ENCODE measurements around the gene IFT80.

- TF ChIP-seq CREB1 (IDR thresholded peaks at IDR 0.05; ENCODE audit: low read depth) (no peak), REST (IDR thresholded peaks at IDR 0.05; ENCODE audit: low read depth) (no peak), TAF1 (IDR thresholded peaks at IDR 0.05; ENCODE audit: low read depth) (no peak), EP300 (IDR thresholded peaks at IDR 0.05; ENCODE audit: borderline replicate concordance) (no peak), YY1 (IDR thresholded peaks at IDR 0.05; ENCODE audit: low read depth) (no peak), TEAD4 (IDR thresholded peaks at IDR 0.05) (no peak), FOXM1 (IDR thresholded peaks at IDR 0.05; ENCODE audit: borderline replicate concordance, low read depth) (no peak)
Observed at GRCh38 chr3:160447544-160447943, 48.5 kb upstream of the IFT80 start.

Data from Ishikawa (cell line).